HG03066 (cell line): ENCODE data around the gene FUCA2.
A peak's percentile ranks its signal among the peaks of the same experiment; 100 is the strongest.

Experiments
- ATAC-seq: cut with Tn5 transposase; IDR thresholded peaks from one replicate; pipeline ENCODE4 v1.9.1; 2021; ENCODE audit warnings: low read depth; ENCODE audit not compliant: unreplicated experiment

FUCA2 gene, protein sequence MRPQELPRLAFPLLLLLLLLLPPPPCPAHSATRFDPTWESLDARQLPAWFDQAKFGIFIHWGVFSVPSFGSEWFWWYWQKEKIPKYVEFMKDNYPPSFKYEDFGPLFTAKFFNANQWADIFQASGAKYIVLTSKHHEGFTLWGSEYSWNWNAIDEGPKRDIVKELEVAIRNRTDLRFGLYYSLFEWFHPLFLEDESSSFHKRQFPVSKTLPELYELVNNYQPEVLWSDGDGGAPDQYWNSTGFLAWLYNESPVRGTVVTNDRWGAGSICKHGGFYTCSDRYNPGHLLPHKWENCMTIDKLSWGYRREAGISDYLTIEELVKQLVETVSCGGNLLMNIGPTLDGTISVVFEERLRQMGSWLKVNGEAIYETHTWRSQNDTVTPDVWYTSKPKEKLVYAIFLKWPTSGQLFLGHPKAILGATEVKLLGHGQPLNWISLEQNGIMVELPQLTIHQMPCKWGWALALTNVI

DNA sequence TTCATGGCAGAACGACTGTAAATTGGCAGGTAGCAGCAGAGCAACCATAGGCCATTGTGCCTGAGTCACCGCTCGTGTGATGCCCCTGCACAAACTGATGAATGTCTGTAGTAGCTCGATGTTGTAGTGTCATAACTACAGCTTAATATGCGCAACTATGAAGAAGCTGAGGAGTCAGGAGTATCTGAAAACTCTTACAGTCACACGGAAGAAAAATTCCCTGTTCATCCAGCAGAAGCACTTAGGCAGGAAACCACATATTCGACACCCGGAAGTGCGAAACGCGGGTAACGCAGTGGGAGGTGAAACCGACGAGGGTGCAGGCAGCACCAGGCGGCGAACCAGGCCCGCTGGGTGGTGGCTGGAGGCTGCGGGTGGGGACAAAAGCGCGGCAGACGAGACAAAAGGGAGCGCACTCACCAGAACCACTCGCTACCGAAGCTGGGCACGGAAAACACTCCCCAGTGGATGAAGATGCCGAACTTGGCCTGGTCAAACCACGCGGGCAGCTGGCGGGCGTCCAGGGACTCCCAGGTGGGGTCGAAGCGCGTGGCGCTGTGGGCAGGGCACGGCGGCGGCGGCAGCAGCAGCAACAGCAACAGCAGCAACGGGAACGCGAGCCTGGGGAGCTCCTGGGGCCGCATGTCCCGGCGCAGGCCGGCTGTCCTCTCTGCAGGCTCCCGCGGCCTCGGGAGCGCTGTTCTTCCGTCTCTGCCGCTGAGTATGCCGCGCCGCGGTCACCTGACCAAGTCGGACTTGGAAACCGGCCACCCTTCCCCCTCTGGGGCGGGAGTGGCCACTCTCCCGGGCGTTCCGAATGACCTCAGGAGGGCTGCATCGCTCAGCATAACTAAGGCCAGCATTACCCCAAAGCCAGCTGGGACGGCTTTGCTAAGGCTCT is at the start of gene FUCA2:
Gene FUCA2, minus strand, starts transcription at position 730 of the 901 bp plus-strand sequence. Its CDS starts 86 bp downstream, at position 644.
- peak; percentile 74 for ATAC-seq

GRCh38 chr6:143561105-143561704 is 49.7 kb upstream of the FUCA2 start:
- no peak for ATAC-seq

DNA sequence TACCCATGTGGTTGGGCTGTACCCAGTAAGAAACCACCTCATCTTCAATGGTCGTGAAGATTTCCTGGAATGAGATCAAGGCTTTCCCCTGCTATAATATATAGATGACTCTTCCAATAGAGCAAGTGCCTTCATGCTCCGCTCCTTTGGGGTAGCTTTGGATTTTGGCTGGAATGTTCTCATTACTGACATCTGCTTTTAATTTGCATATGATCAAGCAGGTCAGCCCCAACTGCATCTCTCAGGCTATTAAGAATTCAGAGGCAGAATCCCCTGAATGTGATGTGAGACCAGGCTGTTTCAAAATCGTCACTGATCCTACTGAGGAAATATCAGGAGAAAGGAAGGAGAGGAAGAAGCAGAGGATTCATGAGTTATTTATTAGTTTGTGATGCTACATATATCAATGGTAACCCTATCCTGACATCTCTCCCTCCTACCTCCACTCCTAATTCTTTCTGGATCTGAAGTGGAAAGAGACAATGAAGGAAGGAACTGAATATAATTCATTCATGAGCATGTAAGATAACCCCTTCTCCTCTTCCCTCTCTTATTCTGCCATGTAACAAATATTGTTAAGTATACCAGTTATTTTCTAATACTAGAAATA is 47.6 kb upstream of the FUCA2 start:
- no peak for ATAC-seq

- no peak for ATAC-seq
Observed at GRCh38 chr6:143556529-143556928, 45.0 kb upstream of the FUCA2 start.

GRCh38 chr6:143555582-143555981 is 44.1 kb upstream of the FUCA2 start:
- ATAC-seq = no peak

DNA sequence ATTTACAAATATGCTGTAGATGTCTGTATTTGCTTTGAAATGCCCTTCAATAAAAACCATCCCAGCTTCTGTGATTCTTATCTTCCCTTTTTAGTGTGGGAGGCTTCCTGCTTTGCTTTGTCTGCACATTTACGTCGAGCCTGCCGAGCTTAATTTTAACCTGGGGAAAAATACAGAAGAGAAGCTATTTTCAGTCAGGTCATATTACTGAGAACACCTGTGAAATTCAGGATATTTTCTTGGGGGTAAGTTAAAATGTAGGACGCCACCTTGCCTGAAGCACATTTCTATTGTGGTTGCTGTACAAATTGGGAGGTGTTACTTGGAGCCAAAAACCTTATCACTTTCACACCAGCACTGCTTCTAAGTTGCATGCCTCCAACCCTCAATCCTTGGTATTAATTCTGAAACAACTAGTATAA is 43.6 kb upstream of the FUCA2 start:
- ATAC-seq = no peak

DNA sequence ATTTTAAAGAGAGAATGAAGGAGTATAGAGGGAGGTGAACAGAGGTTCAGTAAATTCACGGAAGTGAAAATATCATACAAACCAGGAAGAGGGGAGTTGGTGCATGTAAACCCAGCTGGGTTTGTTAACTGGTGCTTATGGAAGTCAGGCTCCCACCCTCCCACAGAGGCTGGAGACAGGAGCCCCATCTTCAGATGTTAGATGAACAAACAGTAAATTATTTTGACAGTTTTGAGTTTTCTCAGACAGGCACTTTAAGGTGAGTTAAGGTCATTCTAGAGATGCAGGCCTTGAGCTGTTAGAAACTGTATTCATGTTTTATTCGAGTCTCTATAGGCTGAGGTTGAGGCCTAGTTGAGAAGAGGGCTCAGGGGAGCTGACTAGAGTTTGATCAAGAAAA is 41.8 kb upstream of the FUCA2 start:
- ATAC-seq = no peak

GRCh38 chr6:143549949-143550268 is 38.4 kb upstream of the FUCA2 start:
- ATAC-seq = no peak

DNA sequence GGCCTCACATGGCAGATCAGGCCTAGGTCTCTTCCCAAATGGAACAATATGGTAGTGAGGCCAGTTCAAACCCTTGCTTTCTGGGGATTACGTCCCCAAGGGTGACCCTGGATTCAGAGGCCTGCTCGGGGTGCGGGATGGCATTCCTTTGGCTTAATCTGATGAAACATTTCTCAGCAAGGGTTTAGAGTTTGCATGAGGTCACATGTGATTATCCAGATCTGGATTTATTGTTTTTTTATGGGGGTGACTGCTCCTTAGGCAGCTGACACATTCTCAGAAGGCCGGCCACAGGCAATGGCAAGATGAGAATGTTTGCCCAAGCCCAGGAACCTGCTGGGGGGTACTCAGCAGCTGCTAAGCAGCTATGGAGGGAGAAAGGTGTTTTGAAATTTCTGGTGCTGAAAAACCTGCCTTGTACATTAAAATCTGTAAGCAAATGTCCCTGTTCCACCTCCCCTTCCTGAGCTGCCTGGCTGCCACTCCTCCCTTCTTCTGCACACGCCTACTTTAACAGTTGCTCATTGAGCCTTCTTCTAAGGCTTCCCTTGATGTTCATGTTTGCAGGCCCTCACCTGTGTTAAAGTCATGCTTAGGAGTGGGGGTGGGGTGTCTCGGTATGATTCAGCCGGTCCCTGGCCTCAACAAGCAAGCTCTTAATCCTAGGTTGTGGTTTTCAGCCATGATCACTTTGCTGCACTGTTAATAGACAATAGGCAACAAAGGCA is 37.9 kb upstream of the FUCA2 start:
- peak; percentile 72 for ATAC-seq

GRCh38 chr6:143546599-143546998 is 35.1 kb upstream of the FUCA2 start:
- ATAC-seq = no peak

GRCh38 chr6:143545976-143546547 is 34.5 kb upstream of the FUCA2 start:
- no peak for ATAC-seq

GRCh38 chr6:143545165-143545564 is 33.6 kb upstream of the FUCA2 start:
- ATAC-seq = no peak

DNA sequence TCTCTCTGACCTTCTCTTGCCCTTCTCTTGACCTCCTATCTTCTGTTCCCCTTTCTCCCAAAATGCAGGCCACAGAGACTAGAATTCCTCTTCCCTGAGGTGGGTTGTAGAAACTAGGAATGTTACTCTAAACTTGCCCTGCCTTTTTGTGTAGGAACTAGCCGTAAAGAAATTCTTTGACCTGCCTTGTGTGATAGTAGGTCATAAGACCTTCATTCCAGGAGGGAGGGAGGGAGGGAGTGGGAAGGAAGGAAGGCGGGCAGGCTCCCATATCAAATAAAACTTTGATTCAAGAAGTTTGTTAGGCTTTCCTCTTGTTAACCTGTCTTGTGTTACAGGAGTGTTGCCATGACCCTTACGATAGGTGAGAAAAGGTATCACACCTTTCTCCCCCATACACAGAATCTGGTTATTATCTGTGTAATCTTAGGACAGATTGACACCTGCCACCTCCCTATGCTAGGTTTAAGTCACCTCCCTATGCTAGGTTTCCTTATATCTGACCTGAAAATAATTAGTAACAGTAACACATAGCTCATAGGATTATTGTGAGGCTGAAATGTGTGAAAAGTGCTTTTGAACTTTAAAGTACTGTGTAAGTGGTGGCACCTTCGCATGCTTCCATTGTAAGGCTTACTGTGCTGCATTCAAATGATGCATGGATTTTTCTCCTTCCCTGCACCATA is 32.6 kb upstream of the FUCA2 start:
- no peak for ATAC-seq

DNA sequence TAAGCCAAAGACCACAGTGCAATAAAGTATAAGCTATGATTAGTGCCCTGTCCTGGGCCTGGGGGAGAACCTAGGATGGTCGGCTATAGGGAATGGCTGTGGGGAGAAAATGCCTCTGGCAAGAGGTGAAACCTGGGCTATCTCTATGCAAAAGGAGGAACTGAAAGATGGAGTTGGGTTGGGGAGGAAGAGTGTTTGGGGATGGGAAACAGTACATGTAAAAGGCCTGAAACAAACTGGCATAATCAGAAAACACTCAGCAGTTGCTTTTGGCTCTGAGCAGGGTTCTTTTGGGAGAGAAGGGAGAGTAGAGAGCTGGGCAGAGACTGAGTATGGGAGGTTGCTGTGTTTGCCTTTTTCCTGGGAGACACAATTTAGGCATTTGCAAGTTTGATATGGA is 31.9 kb upstream of the FUCA2 start:
- ATAC-seq = no peak

DNA sequence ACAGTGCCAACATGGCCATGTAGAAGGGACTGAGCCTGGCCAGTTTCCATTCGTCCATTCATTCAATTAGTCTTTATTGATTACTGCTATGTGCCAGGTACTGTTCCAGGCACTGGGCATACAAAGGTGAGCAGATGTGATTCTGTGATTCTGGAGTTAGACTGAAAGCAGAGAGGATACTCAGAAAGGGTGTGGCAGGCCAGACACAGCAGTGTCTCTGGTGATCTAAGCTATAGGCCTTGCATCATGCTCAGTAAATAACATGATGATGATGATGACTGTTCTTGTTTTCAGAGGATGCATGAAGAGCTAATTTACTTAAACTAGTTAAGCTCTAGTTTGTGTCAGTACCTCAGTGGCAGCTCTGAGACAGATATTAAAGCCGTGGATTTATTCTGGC is 31.4 kb upstream of the FUCA2 start:
- ATAC-seq = no peak

DNA sequence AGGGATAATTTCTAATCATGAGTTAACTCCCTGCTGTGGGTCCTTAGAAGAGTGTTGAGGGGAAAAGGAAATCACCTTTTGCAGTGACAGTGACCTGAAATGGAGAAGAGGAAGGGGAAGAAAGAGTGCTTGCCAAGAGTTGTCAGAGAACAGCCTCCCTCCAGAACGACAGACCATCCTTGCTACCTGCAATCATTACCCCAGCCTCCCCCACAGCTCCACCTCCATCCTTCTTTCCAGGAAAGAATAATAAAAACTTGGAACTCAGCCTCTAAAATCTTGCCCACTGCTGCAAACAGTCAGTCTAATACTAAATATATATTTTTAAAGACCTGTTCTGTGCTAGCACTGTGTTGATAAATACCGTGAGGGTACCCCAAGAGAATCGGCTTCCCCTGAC is 28.7 kb upstream of the FUCA2 start:
- ATAC-seq = no peak

- ATAC-seq = no peak
Observed at GRCh38 chr6:143539734-143540133, 28.2 kb upstream of the FUCA2 start.

DNA sequence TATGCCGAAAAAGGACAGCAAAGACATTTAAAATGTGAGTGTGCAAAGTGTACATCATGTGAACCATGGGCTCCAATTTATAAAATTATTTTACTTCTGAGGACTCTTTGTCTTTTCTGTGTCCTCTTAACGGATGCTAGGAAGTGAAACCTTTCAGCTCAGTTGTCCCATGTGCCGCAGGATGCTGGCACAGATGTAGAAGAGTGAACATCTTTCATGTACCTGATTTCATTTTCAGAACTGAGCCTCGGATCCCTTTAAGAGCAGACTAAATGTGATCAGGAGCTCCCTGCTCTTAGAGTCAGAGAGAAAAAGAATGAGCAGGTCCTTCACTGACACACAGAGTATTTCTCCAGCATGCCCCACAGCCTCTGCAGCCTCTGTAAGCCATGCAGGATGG is 27.6 kb upstream of the FUCA2 start:
- ATAC-seq = no peak

DNA sequence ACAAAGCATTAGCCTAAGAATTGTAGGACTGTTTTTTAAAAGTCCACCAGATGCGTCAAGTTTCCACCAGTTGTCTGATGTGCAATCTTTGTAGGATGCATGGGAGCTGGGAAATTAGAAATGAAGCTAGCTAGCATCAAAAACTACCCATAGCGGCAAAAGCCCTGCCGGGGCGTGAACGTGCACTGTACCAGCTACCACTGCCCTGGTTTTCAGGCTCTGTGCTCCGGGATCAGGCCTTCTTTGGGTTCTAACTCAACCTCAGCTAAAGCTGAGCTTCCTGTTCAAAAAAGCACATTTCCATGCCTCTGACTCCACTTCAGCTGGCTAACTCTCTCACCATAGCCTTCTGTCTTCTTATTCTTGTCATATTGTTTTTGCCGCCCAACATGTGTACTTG is 26.9 kb upstream of the FUCA2 start:
- ATAC-seq = no peak
